Activated effector memory CD4-positive, alpha-beta T cell treated with anti-CD3 and anti-CD28 coated beads, Interleukin-2, amount 50 U/mL, for 16 hours (primary cell): Measurements from ENCODE around the gene JKAMP.

Experiments
- DNase-seq: peaks from one replicate; pipeline ENCODE4 v3.0.0-alpha.2; 2020

JKAMP gene

GRCh38 chr14:59543873-59544272, 59.6 kb downstream of the JKAMP start:
- no peak for DNase-seq

GRCh38 chr14:59547310-59547709, 63.0 kb downstream of the JKAMP start:
- DNase-seq = no peak
